Activated naive CD8-positive, alpha-beta T cell (primary cell): Measurements from ENCODE around the gene CORO1C.
"Not testable (repeated sequence)": the region's sequence is repeated elsewhere in the genome, so short reads cannot be mapped to it uniquely, and the experiment has no call there.

ENCODE experiments used
- H3K27ac Mint-ChIP-seq: one replicate; pipeline ENCODE4 v1.8.0; 2021; ENCODE audit warnings: mixed read lengths
- H3K27me3 Mint-ChIP-seq: one replicate; pipeline ENCODE4 v1.8.0; 2021; ENCODE audit warnings: mixed read lengths
- H3K36me3 Mint-ChIP-seq: one replicate; pipeline ENCODE4 v1.8.0; 2021; ENCODE audit warnings: mixed read lengths
- H3K4me1 Mint-ChIP-seq: one replicate; pipeline ENCODE4 v1.8.0; 2021; ENCODE audit warnings: low read depth, mixed read lengths
- H3K4me3 Mint-ChIP-seq: one replicate; pipeline ENCODE4 v1.8.0; 2021; ENCODE audit warnings: mild to moderate bottlenecking, mixed read lengths
- H3K9me3 Mint-ChIP-seq: one replicate; pipeline ENCODE4 v1.8.0; 2021; ENCODE audit warnings: low read depth, mixed read lengths

CORO1C gene

DNA sequence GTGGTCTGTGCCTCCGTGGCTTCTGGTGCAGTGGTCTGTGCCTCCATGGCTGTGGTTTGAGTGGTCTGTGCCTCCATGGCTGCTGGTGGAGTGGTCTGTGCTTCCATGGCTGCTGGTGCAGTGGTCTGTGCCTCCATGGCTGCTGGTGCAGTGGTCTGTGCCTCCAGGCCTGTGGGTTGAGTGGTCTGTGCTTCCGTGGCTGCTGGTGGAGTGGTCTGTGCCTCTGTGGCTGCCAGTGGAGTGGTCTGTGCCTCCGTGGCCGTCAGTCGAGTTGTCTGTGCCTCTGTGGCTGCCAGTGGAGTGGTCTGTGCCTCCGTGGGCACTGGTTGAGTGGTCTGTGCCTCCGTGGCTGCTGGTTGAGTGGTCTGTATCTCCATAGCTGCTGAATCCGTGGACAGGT lies 107.7 kb downstream of the CORO1C start:
- Mint-ChIP-seq H3K27me3 (no peaks in the 10 kb centered on the region), H3K9me3 (no peaks in the 10 kb centered on the region), H3K4me3 (no peak overlapping the region), H3K4me1 (peaks cover 62% of the 10 kb centered on the region), H3K36me3 (peaks cover 9% of the 10 kb centered on the region), H3K27ac (peak overlapping the region; percentile 22)

GRCh38 chr12:108622921-108623514 lies 108.3 kb downstream of the CORO1C start:
- peaks cover 9% of the 10 kb centered on the region for H3K36me3 Mint-ChIP-seq
- H3K9me3 Mint-ChIP-seq = no peaks in the 10 kb centered on the region
- H3K4me3 Mint-ChIP-seq = no peak overlapping the region
- H3K27me3 Mint-ChIP-seq = no peaks in the 10 kb centered on the region
- H3K4me1 Mint-ChIP-seq = peaks cover 62% of the 10 kb centered on the region
- H3K27ac Mint-ChIP-seq = peak overlapping the region; percentile 97

GRCh38 chr12:108622421-108622820 lies 108.9 kb downstream of the CORO1C start:
- peaks cover 9% of the 10 kb centered on the region for H3K36me3 Mint-ChIP-seq
- no peak overlapping the region for H3K4me3 Mint-ChIP-seq
- no peaks in the 10 kb centered on the region for H3K27me3 Mint-ChIP-seq
- H3K4me1 Mint-ChIP-seq = peaks cover 63% of the 10 kb centered on the region
- peak overlapping the region; percentile 97 for H3K27ac Mint-ChIP-seq
- no peaks in the 10 kb centered on the region for H3K9me3 Mint-ChIP-seq

DNA sequence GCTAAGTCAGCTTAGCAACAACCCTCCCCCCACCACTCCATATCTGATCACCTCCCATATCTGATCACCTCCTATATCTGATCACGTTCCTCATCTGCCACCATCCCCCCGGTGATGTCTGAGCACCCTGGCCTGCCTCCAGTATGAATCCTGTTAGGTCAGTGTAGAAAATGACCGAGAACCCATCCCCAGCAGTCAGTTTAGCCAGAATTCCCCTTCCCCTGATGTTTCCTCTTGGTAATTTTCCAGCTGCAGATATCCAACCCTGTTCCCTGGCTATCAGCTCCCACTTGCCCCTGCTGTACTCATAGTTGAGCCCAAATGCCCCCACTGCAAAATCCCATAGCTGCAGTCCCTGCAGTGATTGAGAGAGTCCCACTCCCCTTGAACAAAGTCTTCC lies 110.2 kb downstream of the CORO1C start:
- Mint-ChIP-seq H3K36me3 (peaks cover 9% of the 10 kb centered on the region), H3K9me3 (no peaks in the 10 kb centered on the region), H3K4me1 (peaks cover 71% of the 10 kb centered on the region), H3K27me3 (no peaks in the 10 kb centered on the region), H3K27ac (peak overlapping the region; percentile 97), H3K4me3 (no peak overlapping the region)

- H3K4me3 Mint-ChIP-seq = no peak overlapping the region
- peaks cover 9% of the 10 kb centered on the region for H3K36me3 Mint-ChIP-seq
- peak overlapping the region; percentile 47 for H3K27ac Mint-ChIP-seq
- peaks cover 70% of the 10 kb centered on the region for H3K4me1 Mint-ChIP-seq
- H3K27me3 Mint-ChIP-seq = no peaks in the 10 kb centered on the region
- no peaks in the 10 kb centered on the region for H3K9me3 Mint-ChIP-seq
Observed at GRCh38 chr12:108620236-108620879, 111.0 kb downstream of the CORO1C start.

DNA sequence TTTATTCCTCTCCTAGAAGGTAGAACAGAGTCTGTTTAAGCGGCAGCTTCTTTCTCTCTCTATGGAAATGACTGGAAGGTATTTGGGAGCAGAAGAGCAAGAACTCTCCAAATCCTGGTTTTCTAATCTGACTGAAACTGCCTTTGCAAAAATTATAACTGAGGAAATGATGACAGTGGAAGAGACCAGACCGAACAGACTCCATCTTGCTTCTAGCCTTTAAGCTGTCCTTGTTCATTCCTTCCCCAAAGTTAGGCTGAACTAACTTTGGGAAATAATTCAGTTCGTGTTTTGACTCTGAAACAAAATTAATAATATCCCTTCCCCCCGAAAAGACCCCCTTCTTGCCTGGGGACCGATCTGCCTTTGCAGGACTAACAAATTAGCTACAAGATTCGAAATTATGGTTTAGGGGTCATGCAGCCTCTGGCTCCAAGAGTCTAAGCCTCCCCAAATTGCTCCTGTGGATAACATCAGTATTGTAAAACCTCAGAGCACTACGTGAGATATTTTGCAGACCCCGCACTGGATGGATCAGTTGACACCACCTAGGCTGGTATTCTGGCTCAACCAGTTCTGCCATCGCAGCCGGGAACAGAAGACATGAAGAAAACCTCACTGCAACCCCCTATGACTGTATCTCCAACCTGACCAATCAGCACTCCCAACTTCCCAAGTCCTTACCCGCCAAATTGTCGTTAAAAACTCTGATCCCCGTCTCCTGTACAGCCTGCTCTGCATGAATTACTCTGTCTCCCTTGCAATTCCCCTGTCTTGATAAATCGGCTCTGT lies 111.8 kb downstream of the CORO1C start:
- H3K27me3 Mint-ChIP-seq = no peaks in the 10 kb centered on the region
- peaks cover 68% of the 10 kb centered on the region for H3K4me1 Mint-ChIP-seq
- peaks cover 6% of the 10 kb centered on the region for H3K36me3 Mint-ChIP-seq
- no peaks in the 10 kb centered on the region for H3K9me3 Mint-ChIP-seq
- peak overlapping the region; percentile 47 for H3K27ac Mint-ChIP-seq
- H3K4me3 Mint-ChIP-seq = no peak overlapping the region

GRCh38 chr12:108618953-108619274 lies 112.4 kb downstream of the CORO1C start:
- Mint-ChIP-seq H3K27ac (peak overlapping the region; percentile 47), H3K4me1 (peaks cover 68% of the 10 kb centered on the region)
- not testable (repeated sequence) for H3K36me3 Mint-ChIP-seq, H3K4me3 Mint-ChIP-seq, H3K9me3 Mint-ChIP-seq, H3K27me3 Mint-ChIP-seq

DNA sequence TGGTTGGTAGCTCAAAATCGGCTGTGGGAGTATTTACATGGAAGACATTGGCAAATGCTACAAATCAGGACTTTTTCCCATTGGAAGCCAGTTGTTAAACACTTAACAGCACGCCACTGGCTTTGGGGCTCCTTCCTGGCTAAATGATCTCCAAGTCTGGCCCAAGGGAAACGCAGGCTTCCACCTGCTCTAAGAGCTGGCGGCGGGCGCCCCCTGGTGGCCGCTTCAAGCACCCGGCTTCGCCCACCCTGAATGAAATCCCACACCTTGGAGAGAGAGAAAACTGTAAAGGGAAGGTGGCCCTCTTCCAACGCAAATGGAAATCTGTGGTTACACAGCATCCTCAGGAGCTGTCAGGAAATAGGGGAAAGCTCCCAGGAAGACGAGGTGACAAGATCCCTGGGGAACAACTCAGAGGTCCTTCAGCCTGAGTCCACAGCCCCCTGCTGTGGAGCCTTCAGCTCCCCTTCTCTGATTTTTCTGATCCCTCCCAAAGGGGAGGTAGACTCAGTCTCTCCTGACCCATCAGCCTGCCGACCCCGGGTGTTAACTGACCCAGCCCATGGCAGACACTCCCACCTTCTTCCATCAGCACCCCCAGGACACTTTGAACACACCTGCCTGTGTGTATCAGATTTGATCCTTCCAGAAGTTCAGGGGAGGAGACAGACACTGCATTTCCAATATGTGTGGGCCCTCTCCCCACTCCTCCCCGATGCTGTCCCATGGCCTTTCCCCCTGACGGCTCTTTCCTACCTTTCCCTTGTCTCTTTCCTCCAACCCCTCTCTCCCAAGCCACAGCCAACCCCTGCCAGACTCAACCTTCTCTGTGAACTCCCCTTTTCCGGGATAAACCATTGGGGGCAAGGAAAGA lies 113.0 kb downstream of the CORO1C start:
- no peak overlapping the region for H3K4me3 Mint-ChIP-seq
- H3K36me3 Mint-ChIP-seq = peaks cover 6% of the 10 kb centered on the region
- peaks cover 68% of the 10 kb centered on the region for H3K4me1 Mint-ChIP-seq

GRCh38 chr12:108616941-108617858 lies 114.1 kb downstream of the CORO1C start:
- Mint-ChIP-seq H3K4me1 (peaks cover 68% of the 10 kb centered on the region), H3K27me3 (no peaks in the 10 kb centered on the region), H3K27ac (peak overlapping the region; percentile 97), H3K4me3 (peak overlapping the region; percentile 67), H3K9me3 (no peaks in the 10 kb centered on the region), H3K36me3 (peaks cover 4% of the 10 kb centered on the region)

More for the DNA sequence above, 113.0 kb downstream of the CORO1C start:
- peak overlapping the region; percentile 74 for H3K27ac Mint-ChIP-seq
- H3K27me3 Mint-ChIP-seq = no peaks in the 10 kb centered on the region
- H3K9me3 Mint-ChIP-seq = no peaks in the 10 kb centered on the region

DNA sequence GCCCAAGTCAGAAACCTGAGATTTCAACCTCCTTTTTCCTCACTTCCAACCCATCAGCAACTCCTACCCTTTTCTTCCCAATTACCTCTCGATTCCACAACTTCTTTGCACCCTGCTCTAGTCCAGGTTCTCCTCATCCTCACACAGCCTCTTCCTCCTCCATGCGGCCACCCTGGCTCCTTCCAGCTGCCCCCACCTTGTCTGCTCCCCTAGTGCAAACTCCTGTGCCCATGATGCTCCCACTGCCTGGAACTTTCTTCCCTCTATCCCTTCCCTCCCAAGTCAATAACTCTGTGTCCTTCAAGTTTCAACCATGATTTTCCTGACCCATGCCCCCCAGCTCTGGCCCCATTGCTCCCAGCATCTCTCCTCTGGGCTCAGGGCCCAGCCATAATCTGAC lies 115.0 kb downstream of the CORO1C start:
- peak overlapping the region; percentile 97 for H3K27ac Mint-ChIP-seq
- peaks cover 69% of the 10 kb centered on the region for H3K4me1 Mint-ChIP-seq
- peak overlapping the region; percentile 67 for H3K4me3 Mint-ChIP-seq
- no peaks in the 10 kb centered on the region for H3K9me3 Mint-ChIP-seq
- H3K27me3 Mint-ChIP-seq = no peaks in the 10 kb centered on the region
- peaks cover 3% of the 10 kb centered on the region for H3K36me3 Mint-ChIP-seq

DNA sequence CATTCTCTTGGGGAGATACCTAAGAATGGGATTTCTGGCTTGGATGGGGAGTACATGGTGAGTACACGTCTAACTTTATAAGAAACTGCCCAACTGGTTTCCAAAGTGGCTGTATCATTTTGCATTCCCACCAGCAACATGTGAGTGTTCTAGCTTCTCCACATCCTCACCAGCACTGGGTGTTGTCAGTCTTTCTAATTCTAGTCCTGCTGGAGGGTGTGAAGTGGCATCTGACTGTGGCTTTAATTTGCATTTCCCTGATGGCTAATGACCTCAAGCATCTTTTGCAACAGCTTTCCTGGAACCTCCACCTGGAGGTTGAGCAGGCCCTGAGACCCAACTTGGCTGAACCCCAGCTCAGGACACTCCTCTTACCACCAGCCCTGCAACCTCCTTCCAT lies 115.4 kb downstream of the CORO1C start:
- peak overlapping the region; percentile 67 for H3K4me3 Mint-ChIP-seq
- H3K36me3 Mint-ChIP-seq = no peaks in the 10 kb centered on the region
- no peaks in the 10 kb centered on the region for H3K27me3 Mint-ChIP-seq
- H3K4me1 Mint-ChIP-seq = peaks cover 65% of the 10 kb centered on the region
- H3K9me3 Mint-ChIP-seq = no peaks in the 10 kb centered on the region
- peak overlapping the region; percentile 97 for H3K27ac Mint-ChIP-seq

DNA sequence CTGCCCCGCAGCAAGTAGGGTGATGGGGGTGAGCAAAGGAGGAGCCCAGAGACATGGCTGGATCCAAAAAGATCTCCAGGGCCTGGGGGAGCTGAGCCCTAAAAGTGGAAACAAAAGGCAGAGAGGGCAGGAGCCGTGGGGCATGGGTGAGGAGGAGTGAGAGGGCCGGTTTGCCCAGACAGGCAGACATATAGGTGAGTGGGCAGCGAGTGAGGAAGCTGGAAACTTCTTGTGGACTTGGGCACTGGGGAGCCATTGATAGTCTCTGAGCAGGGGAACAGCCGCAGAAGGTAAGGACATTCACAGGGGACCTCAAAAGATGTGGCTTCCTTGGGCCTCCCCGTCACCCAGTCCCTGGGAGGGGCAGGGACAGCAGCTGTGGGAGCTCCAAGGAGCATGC lies 116.7 kb downstream of the CORO1C start:
- Mint-ChIP-seq H3K4me3 (no peak overlapping the region), H3K9me3 (no peaks in the 10 kb centered on the region), H3K27me3 (no peaks in the 10 kb centered on the region), H3K36me3 (no peaks in the 10 kb centered on the region), H3K27ac (peak overlapping the region; percentile 46), H3K4me1 (peaks cover 55% of the 10 kb centered on the region)

DNA sequence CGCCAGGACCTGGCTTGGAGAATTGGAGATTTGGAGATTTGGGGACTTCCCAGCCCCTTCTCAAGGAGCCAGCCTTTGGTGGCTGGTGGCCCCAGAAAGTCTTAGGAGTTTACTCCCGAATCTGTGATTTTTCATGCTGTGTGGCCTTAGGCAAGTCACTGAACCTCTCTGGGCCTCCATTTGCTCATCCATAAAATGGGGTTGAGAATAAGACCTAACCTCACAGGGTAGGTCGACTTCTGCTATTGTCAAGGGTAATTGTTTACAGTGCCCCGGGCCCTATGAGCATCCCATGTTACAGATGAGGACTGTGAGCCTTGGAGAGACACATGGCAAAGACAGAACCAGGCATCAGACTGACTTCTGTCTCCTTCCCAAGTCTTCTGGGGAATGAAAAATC lies 117.3 kb downstream of the CORO1C start:
- Mint-ChIP-seq H3K4me1 (peaks cover 50% of the 10 kb centered on the region), H3K27ac (peak overlapping the region; percentile 46)

DNA sequence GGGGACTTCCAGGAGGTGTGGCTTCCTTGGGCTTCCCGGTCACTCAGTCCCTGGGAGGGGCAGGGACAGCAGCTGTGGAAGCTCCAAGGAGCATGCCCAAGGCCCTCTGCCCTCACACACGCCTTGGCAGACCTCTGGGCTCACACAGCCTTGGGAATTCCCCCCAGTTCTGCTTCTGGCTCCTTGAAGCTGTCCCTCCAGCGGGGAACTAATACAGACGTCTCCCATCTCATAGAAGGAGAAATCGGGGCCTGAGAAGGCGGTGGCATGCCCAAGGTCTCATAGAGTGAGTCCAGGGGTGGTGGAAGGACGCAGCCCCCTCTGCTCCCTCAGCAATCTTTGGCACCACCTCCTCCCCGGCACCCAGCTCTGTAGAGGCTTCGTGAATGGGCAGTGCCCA lies 117.8 kb downstream of the CORO1C start:
- Mint-ChIP-seq H3K36me3 (no peaks in the 10 kb centered on the region), H3K4me3 (no peak overlapping the region), H3K27me3 (no peaks in the 10 kb centered on the region), H3K9me3 (no peaks in the 10 kb centered on the region), H3K4me1 (peaks cover 47% of the 10 kb centered on the region), H3K27ac (no peak overlapping the region)

More for the DNA sequence above, 117.3 kb downstream of the CORO1C start:
- Mint-ChIP-seq H3K27me3 (no peaks in the 10 kb centered on the region), H3K36me3 (no peaks in the 10 kb centered on the region), H3K4me3 (no peak overlapping the region), H3K9me3 (no peaks in the 10 kb centered on the region)
